Fibroblast of lung (primary cell): Measurements from ENCODE around the gene PPIA.

Experiments
- CTCF ChIP-seq, 2 donors: IDR thresholded peaks in 1 of 2; conservative IDR thresholded peaks in 1 of 2; 1 replicate in 1 of 2; 2 replicates in 1 of 2; pipeline ENCODE4 v1.5.1; 2011 to 2012; ENCODE audit warnings: low read length in 2 of 2, control low read depth in 1 of 2, inconsistent platforms in 1 of 2, low read depth in 1 of 2, mild to moderate bottlenecking in 1 of 2
- EZH2 ChIP-seq: IDR thresholded peaks from 2 replicates; pipeline ENCODE4 v1.5.1; 2012; ENCODE audit warnings: low read length, control low read depth, mild to moderate bottlenecking; ENCODE audit errors: missing control alignments

DNA sequence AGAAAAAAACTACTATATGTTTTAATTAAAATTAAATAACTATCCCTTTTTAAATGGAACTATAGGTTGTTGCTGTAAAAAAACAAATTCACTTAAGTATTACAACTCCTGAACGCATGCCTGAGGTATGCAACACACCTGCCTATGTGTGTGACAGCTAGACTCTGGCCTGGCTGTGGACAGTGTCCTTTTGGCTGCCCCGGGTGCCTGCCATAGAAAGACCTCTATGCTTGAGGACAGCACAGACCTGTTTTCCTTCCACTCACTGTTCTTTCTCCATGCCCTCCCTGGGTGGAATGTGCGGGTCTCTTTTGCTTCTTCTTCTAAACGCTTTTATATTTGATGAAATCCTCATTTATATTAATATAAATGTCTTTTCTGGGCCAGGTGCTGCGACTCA, 6.5 kb upstream of the PPIA start:
- TF ChIP-seq CTCF (conservative IDR thresholded peaks at IDR 0.05 in 1 of 2, IDR thresholded peaks at IDR 0.05 in 1 of 2; ENCODE audit: low read depth in 1 of 2, low read length in 2 of 2) (no peak), EZH2 (no peak)
